Spleen (tissue), 11 donors: ENCODE measurements around the gene TRAF1. TPM values are rescaled to one million over a fixed set of nuclear protein-coding genes. Genes with fewer than 3 reads are reported as not detected.

Experiments used
- DNase-seq: peaks from one replicate; pipeline ENCODE4 v3.0.0-alpha.2; 2020
- H3K27ac ChIP-seq, 8 donors: fragments of 200-600 bp; sonication (generic) in 7 of 8; 1 replicate in 4 of 8; 2 replicates in 4 of 8; pipeline versions ENCODE4 v1.5.0 to v1.8.0; 2016 to 2021; ENCODE audit warnings: inconsistent platforms in 4 of 8, mild to moderate bottlenecking in 4 of 8, moderate library complexity in 1 of 8
- H3K27me3 ChIP-seq, 7 donors: fragments of 200-600 bp; sonication (generic) in 6 of 7; replicated peaks in 1 of 7; 1 replicate in 4 of 7; 2 replicates in 3 of 7; pipeline versions ENCODE4 v1.5.0 to v1.8.0; 2016 to 2021; ENCODE audit warnings: inconsistent platforms in 3 of 7, mild to moderate bottlenecking in 1 of 7
- H3K36me3 ChIP-seq, 6 donors: fragments of 200-600 bp; sonication (generic) in 5 of 6; 1 replicate in 4 of 6; 2 replicates in 2 of 6; pipeline versions ENCODE4 v1.5.0 to v1.8.0; 2016 to 2021; ENCODE audit warnings: inconsistent platforms in 2 of 6
- H3K4me1 ChIP-seq, 6 donors: fragments of 200-600 bp; sonication (generic) in 5 of 6; 1 replicate in 3 of 6; 2 replicates in 3 of 6; pipeline versions ENCODE4 v1.5.0 to v1.8.0; 2016 to 2021; ENCODE audit warnings: inconsistent platforms in 3 of 6
- H3K4me3 ChIP-seq, 8 donors: fragments of 200-600 bp; sonication (generic) in 7 of 8; 1 replicate in 4 of 8; 2 replicates in 4 of 8; pipeline versions ENCODE4 v1.5.0 to v1.8.0; 2016 to 2021; ENCODE audit warnings: inconsistent platforms in 4 of 8, mild to moderate bottlenecking in 4 of 8, moderate library complexity in 2 of 8
- H3K9me3 ChIP-seq, 8 donors: fragments of 200-600 bp; sonication (generic) in 7 of 8; 1 replicate in 4 of 8; 2 replicates in 4 of 8; pipeline versions ENCODE4 v1.5.0 to v1.8.0; 2016 to 2021; ENCODE audit warnings: inconsistent platforms in 4 of 8
- CTCF ChIP-seq, 11 experiments: fragments of 200-600 bp in 7 of 11; fragments of 450-650 bp in 4 of 11; sonication (generic) in 4 of 11; IDR thresholded peaks in 8 of 11; conservative IDR thresholded peaks in 3 of 11; 1 replicate in 7 of 11; 2 replicates in 4 of 11; pipeline versions ENCODE4 v1.4.0 to v1.8.0; 2016 to 2021; ENCODE audit warnings: antibody characterized with exemption in 11 of 11, inconsistent platforms in 4 of 11, mild to moderate bottlenecking in 1 of 11
- POLR2A ChIP-seq, 3 donors: fragments of 450-650 bp; IDR thresholded peaks; one replicate each; pipeline ENCODE4 v1.5.1; 2017; ENCODE audit warnings: antibody characterized with exemption in 3 of 3, mild to moderate bottlenecking in 1 of 3
- POLR2AphosphoS5 ChIP-seq, 3 donors: sonication (generic); formaldehyde crosslinking; IDR thresholded peaks; one replicate each; pipeline ENCODE4 v1.5.1; 2017; ENCODE audit warnings: antibody characterized with exemption in 3 of 3
- WGBS, 5 donors: extraction: QIAGEN DNeasy Blood & Tissue Kit in 3 of 5; methylation state at CpG; one replicate each; pipeline versions ENCODE4 v1.1.5 to v1.1.7; 2013 to 2018; 5-methylcytosine and 5-hydroxymethylcytosine counted together
- intact Hi-C: fragments of 100-400 bp; cut with DNase I; formaldehyde crosslinking; loops from one replicate; pipeline ENCODE4 v1.15.0; 2023; ENCODE audit warnings: low total_unique reads
- polyA plus RNA-seq, 3 donors: library from polyadenylated mRNA; stranded (reverse); fragments of 200-250 nt; gene quantifications; one replicate each; pipeline ENCODE4 v1.2.1, GENCODE V29; 2013
- total RNA-seq, 7 donors: library from RNA; depleted of rRNA in 3 of 7; stranded (reverse); fragments of >200 nt in 3 of 7; fragmentation: NEBNext Ultra II Directional in 4 of 7; extraction: Animal tissue kit (Norgen Biotek cat#: 25700) in 4 of 7; gene quantifications; one replicate each; pipeline versions ENCODE4 v1.1.0 to v1.2.1, GENCODE V29; 2016 to 2021
- donor health status: healthy with polysubstance abuse.
- donor health status: DM: no; HTN: no; CAD: no; lungs with moderate emphysema.
- donor health status: DM: no; HTN: no; CAD: no.
- donor health status: Bipolar disorder and iron deficiency.
- donor health status: healthy.
- donor health status: DM: no; HTN: no; CAD: no.
- donor health status: DM: yes; HTN: yes; CAD: no.

TRAF1 gene
- total and polyA plus RNA-seq, 10 donors: 8.6 to 29.2 (median 14.1) TPM

- peak overlapping the region in 4 of 8 donors; percentile 19 to 98 (median 63) for H3K27ac ChIP-seq
- peaks cover 0 to 49% (median 16%) of the 10 kb centered on the region in 6 donors for H3K36me3 ChIP-seq
- intact Hi-C loops: loop anchor here (5.0 kb wide), 1 partner anchor 64 kb away; no protein-coding TSS in a partner anchor
- peak; percentile 12 for DNase-seq
- H3K4me1 ChIP-seq: peaks cover 9 to 68% (median 38%) of the 10 kb centered on the region in 6 donors
- H3K27me3 ChIP-seq: no peaks in the 10 kb centered on the region
- H3K9me3 ChIP-seq: no peaks in the 10 kb centered on the region
- no peak overlapping the region for H3K4me3 ChIP-seq
- 85 to 100% (median 90%) methylated on average over 3 of the region's 3 CpGs for WGBS, 5 donors
- TF ChIP-seq CTCF (IDR thresholded peaks at IDR 0.05 in 8 of 11, conservative IDR thresholded peaks at IDR 0.05 in 3 of 11) (no peak), POLR2A (IDR thresholded peaks at IDR 0.05) (no peak), POLR2AphosphoS5 (IDR thresholded peaks at IDR 0.05) (no peak)
These were observed 53.6 kb downstream of the TRAF1 start for GRCh38 chr9:120872791-120873502.

DNA sequence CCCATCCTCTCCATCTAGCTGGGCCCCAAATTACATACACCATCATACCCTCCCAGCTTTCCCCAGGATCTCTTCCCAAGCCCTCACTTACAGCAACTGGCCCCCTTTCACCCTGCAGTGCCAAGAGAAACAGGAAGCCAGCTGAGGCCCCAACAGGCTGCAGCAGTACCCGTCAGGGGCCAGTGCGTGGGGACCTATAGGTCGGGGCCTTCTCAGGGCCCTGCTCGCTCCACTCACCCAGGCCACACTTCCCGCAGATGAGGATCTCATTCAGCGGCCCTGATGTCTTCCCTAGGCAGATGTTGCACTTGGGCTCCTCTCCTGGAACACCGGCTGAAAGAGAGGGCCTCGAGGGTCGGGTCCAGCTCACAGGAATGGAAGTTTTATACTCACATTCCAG, 56.4 kb downstream of the TRAF1 start:
- Histone ChIP-seq H3K27me3 (no peaks in the 10 kb centered on the region), H3K36me3 (peaks cover 0 to 73% (median 28%) of the 10 kb centered on the region in 6 donors), H3K27ac (peak overlapping the region in 4 of 8 donors; percentile 90 to 94 (median 93)), H3K4me1 (peaks cover 4 to 53% (median 23%) of the 10 kb centered on the region in 6 donors), H3K4me3 (no peak overlapping the region), H3K9me3 (no peaks in the 10 kb centered on the region)
- intact Hi-C loops: loop anchor here (5.0 kb wide), 1 partner anchor 67 kb away; no protein-coding TSS in a partner anchor
- WGBS, 5 donors: 57 to 75% (median 67%) methylated on average over 9 of the region's 9 CpGs
- TF ChIP-seq CTCF (IDR thresholded peaks at IDR 0.05 in 8 of 11, conservative IDR thresholded peaks at IDR 0.05 in 3 of 11): no peak
- no peak for TF ChIP-seq POLR2AphosphoS5 (IDR thresholded peaks at IDR 0.05)
- no peak for TF ChIP-seq POLR2A (IDR thresholded peaks at IDR 0.05)
- peak; percentile 77 for DNase-seq

- 53 to 91% (median 87%) methylated on average over 2 to 10 of the region's 10 CpGs for WGBS, 5 donors
- no peak overlapping the region for H3K4me3 ChIP-seq
- H3K36me3 ChIP-seq: peaks cover 0 to 78% (median 30%) of the 10 kb centered on the region in 6 donors
- H3K4me1 ChIP-seq: peaks cover 4 to 48% (median 20%) of the 10 kb centered on the region in 6 donors
- H3K27me3 ChIP-seq: no peaks in the 10 kb centered on the region
- peak; percentile 89 for DNase-seq
- peak overlapping the region in 6 of 8 donors; percentile 86 to 94 (median 92) for H3K27ac ChIP-seq
- no peaks in the 10 kb centered on the region for H3K9me3 ChIP-seq
- intact Hi-C loops: loop anchor here (5.0 kb wide), 1 partner anchor 68 kb away; no protein-coding TSS in a partner anchor
- TF ChIP-seq POLR2AphosphoS5 (IDR thresholded peaks at IDR 0.05) (peak in 1 of 3 donors; percentile 16), CTCF (IDR thresholded peaks at IDR 0.05 in 8 of 11, conservative IDR thresholded peaks at IDR 0.05 in 3 of 11) (no peak), POLR2A (IDR thresholded peaks at IDR 0.05) (no peak)
These were observed 56.9 kb downstream of the TRAF1 start for GRCh38 chr9:120869726-120870125.

- Histone ChIP-seq H3K9me3 (no peaks in the 10 kb centered on the region), H3K36me3 (peaks cover 0 to 79% (median 28%) of the 10 kb centered on the region in 6 donors), H3K27me3 (no peaks in the 10 kb centered on the region), H3K27ac (peak overlapping the region; percentile 81 to 94 (median 91)), H3K4me3 (peak overlapping the region; percentile 43 to 75 (median 48)), H3K4me1 (peaks cover 4 to 44% (median 20%) of the 10 kb centered on the region in 6 donors)
- 37 to 44% (median 41%) methylated on average over 10 of the region's 10 CpGs for WGBS, 5 donors
- TF ChIP-seq POLR2AphosphoS5 (IDR thresholded peaks at IDR 0.05): no peak
- no peak for TF ChIP-seq POLR2A (IDR thresholded peaks at IDR 0.05)
- TF ChIP-seq CTCF (IDR thresholded peaks at IDR 0.05 in 8 of 11, conservative IDR thresholded peaks at IDR 0.05 in 3 of 11): no peak
- intact Hi-C loops: no loop called here
- no peak for DNase-seq
These were observed 57.3 kb downstream of the TRAF1 start for GRCh38 chr9:120869360-120869687.
